H1 (cell line): Measurements from ENCODE around the gene DUSP7. TPM values are rescaled to one million over a fixed set of nuclear protein-coding genes. Genes with fewer than 3 reads are reported as not detected.

Experiments
- BCL11A ChIP-seq, 2 experiments: IDR thresholded peaks; one replicate each; pipeline ENCODE4 v1.6.1; 2011; ENCODE audit warnings: low read depth in 2 of 2, low read length in 2 of 2, mild to moderate bottlenecking in 2 of 2
- CREB1 ChIP-seq: IDR thresholded peaks from 2 replicates; pipeline ENCODE4 v1.6.1; 2012; ENCODE audit warnings: inconsistent platforms
- HDAC6 ChIP-seq: IDR thresholded peaks from one replicate; pipeline ENCODE4 v1.7.1; 2012; ENCODE audit warnings: low read depth, mild to moderate bottlenecking, inconsistent platforms, low read length, moderate library complexity
- NANOG ChIP-seq: IDR thresholded peaks from 2 replicates; pipeline ENCODE4 v1.6.1; 2011; ENCODE audit warnings: low read length, low read depth, mild to moderate bottlenecking, inconsistent platforms; ENCODE audit not compliant: insufficient read depth, poor library complexity, severe bottlenecking
- POLR2A ChIP-seq, 2 experiments: IDR thresholded peaks; 1 replicate in 1 of 2; 2 replicates in 1 of 2; pipeline ENCODE4 v1.6.1; 2011; ENCODE audit warnings: low read depth in 2 of 2, low read length in 2 of 2, mild to moderate bottlenecking in 2 of 2; ENCODE audit errors: control extremely low read depth in 1 of 2
- SAP30 ChIP-seq: fragments of 300-600 bp; sonication (generic); IDR thresholded peaks from 2 replicates; pipeline ENCODE4 v1.7.1; 2012; ENCODE audit warnings: low read length, moderate library complexity, mild to moderate bottlenecking, inconsistent platforms; ENCODE audit not compliant: insufficient read depth, insufficient replicate concordance
- polyA plus RNA-seq, 7 experiments: library from polyadenylated mRNA; depleted of rRNA in 3 of 7; stranded (reverse) in 5 of 7; unstranded in 2 of 7; fragments of >200 nt in 5 of 7; fragments of 200-250 nt in 2 of 7; gene quantifications; 1 replicate in 5 of 7; 2 replicates in 1 of 7; 4 replicates in 1 of 7; pipeline versions ENCODE4 v1.2.1 to v1.2.3, GENCODE V29; 2011 to 2013; ENCODE audit warnings: missing spikeins in 2 of 7, mixed read lengths in 2 of 7
- total RNA-seq: library from RNA; stranded (reverse); fragmentation: NEBNext Ultra II Directional; extraction: Animal tissue kit (Norgen Biotek cat#: 25700); gene quantifications from 2 replicates; pipeline ENCODE4 v1.2.1, GENCODE V29; 2021

Gene DUSP7
- total and polyA plus RNA-seq, 2 of the 8 experiments (the other 6 are each of a cell fraction or from before 2014, with no cell fraction given) = 19.4 to 24.9 TPM

- TF ChIP-seq BCL11A (IDR thresholded peaks at IDR 0.05; ENCODE audit: low read depth in 2 of 2, low read length in 2 of 2) = no peak
- TF ChIP-seq NANOG = no peak
- TF ChIP-seq SAP30 = no peak
- no peak for TF ChIP-seq HDAC6
- TF ChIP-seq POLR2A (IDR thresholded peaks at IDR 0.05; ENCODE audit: control extremely low read depth in 1 of 2, low read depth in 2 of 2, low read length in 2 of 2) = no peak
- TF ChIP-seq CREB1 = no peak
Observed at GRCh38 chr3:52084216-52084945, 28.0 kb upstream of the DUSP7 start (continued).
